ENCODE results near the gene UPK1A.

UPK1A gene

DNA sequence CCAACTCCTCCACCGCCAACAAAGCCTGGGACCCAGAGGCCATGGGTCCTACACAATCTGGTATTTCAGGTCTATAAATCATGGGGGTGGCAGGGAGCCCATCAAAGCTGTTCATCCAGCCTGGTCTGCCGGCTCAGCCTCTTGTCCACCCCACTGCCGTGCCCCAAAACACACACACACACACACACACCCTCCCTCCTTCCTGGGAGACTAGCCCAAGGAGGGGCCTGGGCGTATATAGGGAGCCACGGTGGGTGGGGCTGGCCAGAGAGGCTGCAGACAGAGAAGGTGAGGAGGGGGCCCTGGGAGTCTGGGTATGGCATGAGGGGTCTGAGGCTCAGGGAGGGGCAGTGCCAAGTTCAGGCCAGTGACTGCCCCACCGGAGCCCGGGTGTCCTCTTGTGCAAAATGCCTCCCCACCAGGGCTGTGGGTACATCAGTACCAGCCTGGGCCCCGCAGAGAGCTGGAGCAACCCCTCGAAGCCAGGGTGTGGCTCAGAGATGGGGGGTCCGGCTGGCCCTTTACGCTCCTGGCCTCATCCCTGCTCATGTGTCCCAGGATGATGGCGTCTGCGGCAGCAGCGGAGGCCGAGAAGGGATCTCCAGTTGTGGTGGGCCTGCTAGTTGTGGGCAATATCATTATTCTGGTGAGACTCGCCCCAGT, at the start of gene UPK1A:
TSS of gene UPK1A (plus strand) at position 267 of the 663 bp plus-strand sequence. CDS start at position 563, 296 bp downstream.
- no peak within 1 kb of the TSS for H3K4me3 Mint-ChIP-seq
- peaks cover 31% of the 10 kb centered on the region for H3K27me3 Mint-ChIP-seq
- H3K9me3 Mint-ChIP-seq, result no peaks in the 10 kb centered on the region
- no peak for DNase-seq
- CTCF ChIA-PET, result no interaction called here
- no peaks in the 10 kb centered on the region for H3K4me1 Mint-ChIP-seq
- H3K36me3 Mint-ChIP-seq, result peaks cover 7% of the 10 kb centered on the region
- no peak within 1 kb of the TSS for H3K27ac Mint-ChIP-seq

DNA sequence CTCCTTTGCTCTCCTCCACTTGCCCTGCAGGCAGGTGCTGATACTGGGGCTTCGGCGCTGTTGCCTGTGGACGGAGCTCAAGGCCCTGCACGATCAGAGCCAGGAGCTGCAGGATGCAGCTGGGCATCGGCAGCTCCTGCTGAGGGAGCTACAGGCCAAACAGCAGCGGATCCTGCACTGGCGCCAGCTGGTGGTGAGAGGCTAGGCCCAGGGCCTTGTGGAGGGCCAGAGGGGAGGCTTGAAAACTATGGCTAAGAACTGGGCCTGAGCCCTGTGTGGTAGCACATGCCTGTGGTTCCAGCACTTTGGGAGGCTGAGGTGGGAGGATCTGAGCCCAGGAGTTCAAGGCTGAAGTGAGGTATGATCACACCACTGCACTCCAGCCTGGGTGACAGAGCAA, 47.5 kb upstream of the UPK1A start:
- no peak overlapping the region for H3K4me3 Mint-ChIP-seq
- CTCF ChIA-PET, result no interaction called here
- H3K4me1 Mint-ChIP-seq, result peaks cover 5% of the 10 kb centered on the region
- H3K9me3 Mint-ChIP-seq, result no peaks in the 10 kb centered on the region
- H3K27me3 Mint-ChIP-seq, result no peaks in the 10 kb centered on the region
- peaks cover 30% of the 10 kb centered on the region for H3K36me3 Mint-ChIP-seq
- no peak overlapping the region for H3K27ac Mint-ChIP-seq
- DNase-seq, result no peak

DNA sequence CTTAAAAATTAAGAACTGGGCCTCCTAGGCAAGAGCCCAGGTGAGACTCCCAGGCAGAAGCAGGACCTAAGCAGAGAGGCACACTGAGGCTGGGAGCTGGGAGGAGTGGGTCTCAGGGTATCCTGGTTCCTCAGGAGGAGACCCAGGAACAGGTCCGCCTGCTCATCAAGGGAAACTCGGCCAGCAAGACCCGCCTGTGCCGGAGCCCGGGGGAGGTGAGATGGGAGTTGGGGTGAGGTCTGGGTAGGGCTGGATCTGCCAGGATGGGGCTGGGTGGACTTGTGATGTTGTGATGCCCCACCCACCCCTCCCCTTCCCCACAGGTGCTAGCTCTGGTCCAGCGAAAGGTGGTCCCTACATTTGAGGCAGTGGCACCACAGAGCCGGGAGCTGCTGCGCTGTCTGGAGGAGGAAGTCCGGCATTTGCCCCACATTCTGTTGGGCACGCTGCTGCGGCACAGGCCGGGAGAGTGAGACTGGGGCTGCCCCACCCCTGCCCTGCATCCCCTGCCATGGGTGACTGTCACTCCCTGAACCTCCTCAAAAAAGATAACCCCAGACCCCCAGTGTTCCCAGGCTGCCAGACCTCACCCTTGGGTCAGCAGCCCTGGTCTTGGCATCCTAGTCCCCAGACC, 46.9 kb upstream of the UPK1A start:
- Mint-ChIP-seq H3K27ac (no peak overlapping the region), H3K36me3 (peaks cover 30% of the 10 kb centered on the region), H3K4me3 (no peak overlapping the region), H3K9me3 (no peaks in the 10 kb centered on the region), H3K27me3 (no peaks in the 10 kb centered on the region), H3K4me1 (peaks cover 3% of the 10 kb centered on the region)
- CTCF ChIA-PET, result no interaction called here
- no peak for DNase-seq

DNA sequence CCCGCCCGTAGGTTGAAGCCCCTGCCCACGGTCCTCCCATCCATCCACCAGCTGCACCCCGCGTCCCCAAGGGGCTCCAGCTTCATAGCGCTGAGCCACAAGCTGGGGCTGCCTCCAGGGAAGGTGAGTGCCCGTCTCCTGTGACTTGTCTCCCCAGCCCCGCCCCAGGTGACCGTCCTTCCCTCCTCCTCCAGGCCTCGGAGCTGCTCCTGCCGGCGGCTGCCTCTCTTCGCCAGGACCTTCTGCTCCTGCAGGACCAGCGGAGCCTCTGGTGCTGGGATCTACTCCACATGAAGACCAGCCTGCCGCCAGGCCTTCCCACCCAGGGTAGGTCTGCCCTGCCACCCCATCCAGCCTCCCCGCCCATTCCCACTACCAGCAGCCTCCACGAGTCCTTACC, 46.3 kb upstream of the UPK1A start:
- H3K9me3 Mint-ChIP-seq, result no peaks in the 10 kb centered on the region
- H3K27me3 Mint-ChIP-seq, result no peaks in the 10 kb centered on the region
- peaks cover 27% of the 10 kb centered on the region for H3K36me3 Mint-ChIP-seq
- CTCF ChIA-PET, result no interaction called here
- no peak for DNase-seq
- no peak overlapping the region for H3K27ac Mint-ChIP-seq
- no peak overlapping the region for H3K4me3 Mint-ChIP-seq
- no peaks in the 10 kb centered on the region for H3K4me1 Mint-ChIP-seq

DNA sequence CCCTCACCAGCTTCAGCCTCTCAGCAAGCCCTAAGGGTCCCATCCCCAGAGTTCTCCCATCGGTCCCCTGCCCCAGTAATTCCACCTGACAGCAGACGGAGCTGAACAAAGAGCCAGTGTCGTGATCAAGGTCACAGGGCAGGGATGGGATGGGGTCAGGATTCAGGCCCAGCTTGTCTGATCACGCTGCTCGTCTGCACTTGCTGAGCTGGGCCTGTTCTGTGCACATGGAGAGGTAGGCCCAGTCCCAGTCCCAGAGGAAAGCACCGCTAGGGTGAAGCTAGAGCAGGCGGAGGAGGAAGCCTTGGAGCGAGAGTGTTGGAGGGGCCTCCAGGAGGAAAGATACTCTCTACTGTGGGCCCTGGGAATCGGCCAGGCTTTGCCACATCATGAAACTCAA, 44.6 kb upstream of the UPK1A start:
- H3K27me3 Mint-ChIP-seq, result no peaks in the 10 kb centered on the region

DNA sequence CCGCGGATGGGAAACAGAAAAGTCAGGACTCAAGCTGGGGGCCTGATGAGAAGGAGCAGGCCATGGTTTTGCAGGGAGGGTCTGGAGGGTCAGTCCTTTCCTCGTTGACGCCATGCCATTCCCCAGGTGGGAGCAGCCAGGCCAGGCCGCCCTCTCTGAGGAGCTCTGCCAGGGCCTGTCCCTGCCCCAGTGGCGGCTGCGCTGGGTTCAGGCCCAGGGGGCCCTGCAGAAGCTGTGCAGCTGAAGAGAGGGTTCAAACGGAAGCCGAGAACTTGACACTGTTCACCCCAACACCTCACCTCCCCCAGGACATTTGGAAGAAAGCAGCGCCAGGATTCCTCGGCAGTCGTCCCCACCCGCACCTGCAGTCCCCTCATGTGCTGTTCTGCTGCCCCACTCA, 43.6 kb upstream of the UPK1A start:
- Mint-ChIP-seq H3K4me3 (no peak overlapping the region), H3K27me3 (no peaks in the 10 kb centered on the region), H3K9me3 (no peaks in the 10 kb centered on the region), H3K27ac (no peak overlapping the region), H3K4me1 (peaks cover 2% of the 10 kb centered on the region), H3K36me3 (peaks cover 25% of the 10 kb centered on the region)
- CTCF ChIA-PET, result no interaction called here
- DNase-seq, result no peak

More for the DNA sequence above, 44.6 kb upstream of the UPK1A start:
- CTCF ChIA-PET, result no interaction called here
- no peak for DNase-seq
- Mint-ChIP-seq H3K36me3 (peaks cover 25% of the 10 kb centered on the region), H3K27ac (peak overlapping the region; percentile 34), H3K4me3 (no peak overlapping the region), H3K4me1 (peaks cover 2% of the 10 kb centered on the region), H3K9me3 (no peaks in the 10 kb centered on the region)

DNA sequence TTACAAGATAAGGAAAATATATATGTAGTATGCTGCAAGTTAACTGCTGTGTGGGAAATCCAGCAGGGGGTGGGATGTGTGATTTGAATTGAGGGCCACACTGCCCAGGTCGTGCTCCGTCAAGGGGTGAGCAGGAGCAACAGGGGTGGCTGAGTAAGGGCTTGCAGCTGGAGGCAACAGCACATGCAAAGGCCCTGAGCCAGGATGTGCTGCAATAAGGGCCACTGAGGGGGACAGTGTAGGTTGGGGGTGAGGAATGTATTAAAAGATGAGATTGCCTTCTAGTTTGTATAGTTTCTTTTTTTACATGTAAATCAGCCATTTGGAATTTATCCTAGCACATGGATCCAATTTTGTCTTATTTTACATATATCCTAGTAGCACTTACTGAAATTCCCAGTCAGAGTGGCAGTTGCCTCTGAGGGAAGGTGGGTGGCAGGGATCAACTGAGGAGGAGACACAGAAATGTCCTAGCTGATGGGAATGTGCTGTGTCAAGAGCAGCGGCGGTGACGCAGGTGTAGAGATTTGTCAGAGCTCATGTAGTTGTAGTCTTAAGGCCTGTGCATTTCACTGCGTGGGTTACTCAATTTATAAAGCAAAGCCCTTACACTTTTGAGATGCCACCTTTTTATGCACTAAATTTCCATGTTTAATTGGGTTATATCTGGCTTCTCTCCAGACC, 42.8 kb upstream of the UPK1A start:
- H3K9me3 Mint-ChIP-seq, result no peaks in the 10 kb centered on the region
- no peaks in the 10 kb centered on the region for H3K27me3 Mint-ChIP-seq
- CTCF ChIA-PET, result no interaction called here
- no peak overlapping the region for H3K4me3 Mint-ChIP-seq
- no peak for DNase-seq
- no peak overlapping the region for H3K27ac Mint-ChIP-seq
- peaks cover 7% of the 10 kb centered on the region for H3K4me1 Mint-ChIP-seq
- peaks cover 23% of the 10 kb centered on the region for H3K36me3 Mint-ChIP-seq

DNA sequence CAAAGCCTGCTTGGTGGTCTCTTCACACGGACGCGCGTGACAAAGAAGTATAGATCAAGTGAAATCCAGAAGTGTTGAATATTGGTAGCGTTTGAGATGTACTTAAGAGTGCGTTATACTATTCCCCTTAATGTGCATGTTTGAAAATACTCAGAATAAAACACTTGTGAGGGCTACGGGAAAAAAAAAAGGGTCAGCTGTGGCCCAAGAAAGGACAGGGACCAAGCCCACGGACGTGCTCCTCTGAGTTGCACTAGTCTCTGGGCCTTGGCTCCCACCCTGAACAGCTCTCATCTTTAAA, 38.1 kb upstream of the UPK1A start:
- DNase-seq, result no peak
- no peaks in the 10 kb centered on the region for H3K27me3 Mint-ChIP-seq
- H3K4me1 Mint-ChIP-seq, result peaks cover 22% of the 10 kb centered on the region
- H3K9me3 Mint-ChIP-seq, result no peaks in the 10 kb centered on the region
- H3K4me3 Mint-ChIP-seq, result peak overlapping the region; percentile 100
- H3K27ac Mint-ChIP-seq, result peak overlapping the region; percentile 99
- CTCF ChIA-PET, result no interaction called here
- H3K36me3 Mint-ChIP-seq, result peaks cover 34% of the 10 kb centered on the region

DNA sequence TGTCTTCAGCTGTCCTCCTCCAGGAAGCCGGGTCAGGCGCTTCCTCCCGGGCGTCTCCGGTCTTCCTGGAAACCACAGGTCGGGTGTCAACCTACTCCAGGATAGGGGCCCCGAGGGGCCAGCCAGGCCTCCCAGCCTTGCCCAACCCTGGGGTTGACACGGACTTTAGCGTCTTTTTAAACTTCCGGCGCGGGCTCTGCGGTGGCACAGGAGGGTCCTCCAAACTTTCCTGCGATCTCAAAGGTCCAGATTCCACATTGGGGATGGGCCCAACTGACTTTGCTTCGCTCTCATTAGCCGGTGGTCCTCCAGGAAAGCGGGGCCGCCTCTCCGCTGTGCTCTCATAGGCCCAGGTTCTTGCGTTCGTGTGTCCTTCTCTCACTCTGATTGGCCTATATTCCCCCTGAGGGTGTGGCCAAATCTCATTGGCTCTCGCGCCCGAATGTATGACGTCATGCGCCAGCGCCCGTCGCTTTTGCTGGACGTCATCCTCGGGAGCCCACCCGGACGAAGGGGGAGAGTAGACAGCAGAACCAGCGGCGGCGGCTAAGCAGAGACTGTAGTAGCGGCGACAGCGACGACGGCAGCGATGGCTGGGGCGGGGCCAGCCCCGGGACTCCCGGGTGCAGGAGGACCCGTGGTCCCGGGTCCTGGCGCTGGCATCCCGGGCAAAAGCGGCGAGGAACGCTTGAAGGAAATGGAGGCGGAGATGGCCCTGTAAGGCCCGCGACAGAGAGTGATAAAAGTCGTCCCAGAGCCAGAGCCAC, 37.6 kb upstream of the UPK1A start, which contains the start of gene RBM42:
TSS of gene RBM42 (plus strand) at position 472 of the 767 bp plus-strand sequence. CDS start at position 590, 118 bp downstream.
- peaks cover 22% of the 10 kb centered on the region for H3K4me1 Mint-ChIP-seq
- H3K27me3 Mint-ChIP-seq, result no peaks in the 10 kb centered on the region
- CTCF ChIA-PET, result no interaction called here
- no peaks in the 10 kb centered on the region for H3K9me3 Mint-ChIP-seq
- peak within 1 kb of the TSS; percentile 99 for H3K27ac Mint-ChIP-seq
- peak; percentile 97 for DNase-seq
- peaks cover 38% of the 10 kb centered on the region for H3K36me3 Mint-ChIP-seq
- H3K4me3 Mint-ChIP-seq, result peak within 1 kb of the TSS; percentile 100

DNA sequence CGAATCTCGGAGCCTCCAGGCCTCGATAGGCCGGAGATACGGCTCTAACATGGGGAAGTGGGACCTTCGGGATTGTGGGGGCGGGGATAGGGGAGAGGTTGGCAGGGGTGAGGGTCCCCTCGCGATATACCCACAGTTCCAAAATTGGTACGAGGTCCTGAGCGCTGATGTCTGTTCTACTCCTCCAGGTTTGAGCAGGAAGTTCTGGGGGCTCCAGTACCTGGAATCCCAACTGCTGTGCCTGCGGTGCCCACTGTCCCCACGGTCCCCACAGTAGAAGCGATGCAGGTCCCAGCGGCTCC, 37.0 kb upstream of the UPK1A start:
- H3K9me3 Mint-ChIP-seq, result no peaks in the 10 kb centered on the region
- H3K36me3 Mint-ChIP-seq, result peaks cover 41% of the 10 kb centered on the region
- CTCF ChIA-PET, result interaction anchor here (1.3 kb wide), 1 partner anchor 81 kb away, joined by 3 read pairs; no protein-coding TSS in a partner anchor
- H3K4me3 Mint-ChIP-seq, result peak overlapping the region; percentile 100
- H3K27me3 Mint-ChIP-seq, result no peaks in the 10 kb centered on the region
- peak overlapping the region; percentile 99 for H3K27ac Mint-ChIP-seq
- H3K4me1 Mint-ChIP-seq, result peaks cover 22% of the 10 kb centered on the region
- DNase-seq, result no peak

DNA sequence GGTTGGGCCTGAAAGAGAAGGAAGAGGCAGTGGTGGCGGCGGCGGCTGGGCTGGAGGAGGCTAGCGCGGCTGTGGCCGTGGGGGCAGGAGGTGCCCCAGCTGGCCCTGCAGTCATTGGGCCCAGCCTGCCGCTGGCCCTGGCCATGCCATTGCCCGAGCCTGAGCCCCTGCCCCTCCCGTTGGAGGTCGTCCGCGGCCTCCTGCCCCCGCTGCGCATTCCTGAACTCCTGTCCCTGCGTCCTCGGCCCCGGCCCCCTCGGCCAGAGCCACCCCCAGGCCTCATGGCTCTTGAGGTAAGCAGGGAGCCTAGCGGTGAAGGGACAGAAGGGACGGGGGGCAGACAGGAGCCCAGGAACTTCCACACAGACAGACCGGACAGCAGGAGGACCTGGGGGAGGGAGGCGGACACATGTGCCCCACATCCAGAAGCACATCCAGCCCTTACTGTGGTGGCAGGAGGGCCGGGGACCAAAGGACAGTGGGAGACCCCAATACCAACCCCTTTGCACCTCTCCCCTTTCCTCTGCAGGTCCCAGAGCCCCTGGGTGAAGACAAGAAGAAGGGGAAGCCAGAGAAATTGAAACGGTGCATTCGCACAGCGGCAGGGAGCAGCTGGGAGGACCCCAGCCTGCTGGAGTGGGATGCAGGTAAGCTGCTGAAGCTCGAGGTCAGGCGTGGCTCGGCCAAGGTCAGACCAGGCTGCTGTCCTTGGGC, 32.4 kb upstream of the UPK1A start:
- H3K9me3 Mint-ChIP-seq, result no peaks in the 10 kb centered on the region
- H3K27me3 Mint-ChIP-seq, result no peaks in the 10 kb centered on the region
- DNase-seq, result no peak
- peaks cover 54% of the 10 kb centered on the region for H3K36me3 Mint-ChIP-seq
- CTCF ChIA-PET, result no interaction called here
- no peak overlapping the region for H3K27ac Mint-ChIP-seq
- peaks cover 11% of the 10 kb centered on the region for H3K4me1 Mint-ChIP-seq
- no peak overlapping the region for H3K4me3 Mint-ChIP-seq

DNA sequence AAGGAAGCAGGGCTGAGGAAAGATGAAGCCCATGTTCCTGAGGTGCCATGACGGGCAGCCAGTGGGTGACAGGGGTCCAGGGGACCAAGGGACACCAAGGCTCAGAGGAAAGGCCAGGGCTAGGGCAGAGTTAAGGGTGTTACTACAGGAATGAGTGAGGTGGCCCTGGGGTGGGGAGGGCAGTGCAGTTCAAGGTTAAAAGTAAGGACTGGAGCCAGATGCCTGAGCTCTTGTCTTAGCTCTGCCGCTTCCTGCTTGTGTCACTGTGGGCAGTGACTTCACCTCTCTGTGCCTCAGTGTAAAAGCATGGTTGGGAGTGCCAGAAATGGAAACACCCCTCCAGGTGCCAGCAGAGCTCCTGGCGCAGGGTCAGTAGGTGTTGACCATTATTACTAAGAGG, 29.7 kb upstream of the UPK1A start:
- CTCF ChIA-PET, result no interaction called here
- Mint-ChIP-seq H3K9me3 (no peaks in the 10 kb centered on the region), H3K36me3 (peaks cover 41% of the 10 kb centered on the region), H3K4me1 (peaks cover 6% of the 10 kb centered on the region), H3K27me3 (no peaks in the 10 kb centered on the region), H3K4me3 (no peak overlapping the region), H3K27ac (no peak overlapping the region)
- DNase-seq, result no peak

DNA sequence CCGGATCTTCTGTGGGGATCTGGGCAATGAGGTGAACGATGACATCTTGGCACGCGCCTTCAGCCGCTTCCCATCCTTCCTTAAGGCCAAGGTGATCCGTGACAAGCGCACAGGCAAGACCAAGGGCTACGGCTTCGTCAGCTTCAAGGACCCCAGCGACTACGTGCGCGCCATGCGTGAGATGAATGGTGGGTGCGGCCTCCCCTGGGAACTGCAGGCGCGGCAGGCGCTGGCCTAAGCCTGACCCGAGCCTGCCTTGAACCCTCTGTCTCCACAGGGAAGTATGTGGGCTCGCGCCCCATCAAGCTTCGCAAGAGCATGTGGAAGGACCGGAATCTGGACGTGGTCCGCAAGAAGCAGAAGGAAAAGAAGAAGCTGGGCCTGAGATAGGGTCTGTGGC, 29.2 kb upstream of the UPK1A start:
- no peak for DNase-seq
- H3K9me3 Mint-ChIP-seq, result no peaks in the 10 kb centered on the region
- peaks cover 12% of the 10 kb centered on the region for H3K4me1 Mint-ChIP-seq
- H3K27ac Mint-ChIP-seq, result no peak overlapping the region
- no peaks in the 10 kb centered on the region for H3K27me3 Mint-ChIP-seq
- no peak overlapping the region for H3K4me3 Mint-ChIP-seq
- CTCF ChIA-PET, result no interaction called here
- H3K36me3 Mint-ChIP-seq, result peaks cover 36% of the 10 kb centered on the region

DNA sequence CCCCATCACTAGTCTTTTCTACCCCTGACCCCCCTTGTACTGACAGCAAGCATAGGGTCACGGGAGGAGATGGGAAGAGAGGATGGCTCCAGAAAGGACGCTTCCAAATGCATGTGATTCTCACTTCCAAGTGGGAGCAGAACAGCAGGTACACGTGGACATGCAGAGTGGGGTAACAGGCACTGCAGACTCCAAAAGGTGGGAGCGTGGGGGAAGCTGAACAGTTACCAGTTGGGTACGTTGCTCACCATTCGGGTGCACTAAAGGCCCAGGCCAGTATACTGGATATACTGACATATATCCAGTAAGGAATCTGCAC, 27.0 kb upstream of the UPK1A start:
- no peak for DNase-seq
- Mint-ChIP-seq H3K36me3 (peaks cover 19% of the 10 kb centered on the region), H3K4me3 (no peak overlapping the region), H3K27ac (no peak overlapping the region), H3K27me3 (no peaks in the 10 kb centered on the region), H3K9me3 (no peaks in the 10 kb centered on the region), H3K4me1 (peaks cover 25% of the 10 kb centered on the region)
- CTCF ChIA-PET, result no interaction called here

Data from activated naive CD4-positive, alpha-beta T cell treated with anti-CD3 and anti-CD28 coated beads, Interleukin-2, amount 10 ng/mL, durations not matched to agents 7 days and 5 days (primary cell).